Activated CD4-positive, alpha-beta memory T cell treated with anti-CD3 and anti-CD28 coated beads for 36 hours (primary cell): ENCODE results near the gene GPR42. TPM values are rescaled to one million over a fixed set of nuclear protein-coding genes. Genes with fewer than 3 reads are reported as not detected.
"Not testable (repeated sequence)": the region's sequence is repeated elsewhere in the genome, so short reads cannot be mapped to it uniquely, and the experiment has no call there.

ENCODE experiments used
- CTCF ChIA-PET: fragments of 350-600 bp; sonication (Branson Sonifier 250); formaldehyde crosslinking; loops from one replicate; lab custom pipeline; 2021; ENCODE audit warnings: antibody characterized with exemption, inconsistent platforms; lab: Charles Lee
- POLR2A ChIA-PET: fragments of 350-600 bp; sonication (Branson Sonifier 250); formaldehyde crosslinking; loops from one replicate; lab custom pipeline; 2021; ENCODE audit warnings: antibody characterized with exemption; lab: Charles Lee
- DNase-seq: peaks from one replicate; pipeline ENCODE4 v3.0.0-alpha.2; 2020
- H3K27ac Mint-ChIP-seq: one replicate; pipeline ENCODE4 v1.8.0; 2021; ENCODE audit warnings: mixed read lengths
- H3K27me3 Mint-ChIP-seq: one replicate; pipeline ENCODE4 v1.8.0; 2021; ENCODE audit warnings: mixed read lengths
- H3K36me3 Mint-ChIP-seq: one replicate; pipeline ENCODE4 v1.8.0; 2021; ENCODE audit warnings: mixed read lengths
- H3K4me1 Mint-ChIP-seq: one replicate; pipeline ENCODE4 v1.8.0; 2021; ENCODE audit warnings: low read depth, mixed read lengths
- H3K4me3 Mint-ChIP-seq: one replicate; pipeline ENCODE4 v1.8.0; 2021; ENCODE audit warnings: mild to moderate bottlenecking, mixed read lengths
- H3K9me3 Mint-ChIP-seq: one replicate; pipeline ENCODE4 v1.8.0; 2021; ENCODE audit warnings: mixed read lengths
- intact Hi-C: fragments of 100-400 bp; cut with micrococcal nuclease; formaldehyde crosslinking; loops from one replicate; pipeline ENCODE4 v1.15.1; 2023
- total RNA-seq, 2 experiments: library from RNA; stranded (reverse); gene quantifications; one replicate each; pipeline ENCODE4 v1.2.3, GENCODE V29; 2021

The GPR42 gene
- total RNA-seq, 2 experiments from 2014 or later: 0.17 TPM; not detected in 1

- POLR2A ChIA-PET: no interaction called here
- Mint-ChIP-seq H3K4me1 (peaks cover 19% of the 10 kb centered on the region), H3K9me3 (no peaks in the 10 kb centered on the region), H3K27me3 (peaks cover 5% of the 10 kb centered on the region), H3K27ac (no peak overlapping the region), H3K36me3 (no peaks in the 10 kb centered on the region), H3K4me3 (no peak overlapping the region)
- CTCF ChIA-PET: interaction anchor here (1.1 to 4.5 kb wide), 4 partner anchors 8 to 140 kb away, joined by 4 to 101 read pairs (median 45); partner anchors contain the start of gene FFAR1
- DNase-seq: peak; percentile 6
- intact Hi-C loops: no loop called here
Observed at GRCh38 chr19:35355791-35356460, 14.9 kb upstream of the GPR42 start.

- ChIA-PET CTCF (interaction anchor here (1.0 to 2.5 kb wide), 6 partner anchors 11 to 233 kb away, joined by 3 to 13 read pairs (median 5); partner anchors contain the start of gene FFAR1), POLR2A (interaction anchor here (1.3 kb wide), 1 partner anchor 11 kb away, joined by 3 read pairs; no protein-coding TSS in a partner anchor)
- H3K36me3 Mint-ChIP-seq: no peaks in the 10 kb centered on the region
- intact Hi-C loops: no loop called here
- H3K27me3 Mint-ChIP-seq: peaks cover 9% of the 10 kb centered on the region
- no peaks in the 10 kb centered on the region for H3K9me3 Mint-ChIP-seq
- peak within 1 kb of the TSS; percentile 21 for H3K4me3 Mint-ChIP-seq
- peak; percentile 21 for DNase-seq
- H3K4me1 Mint-ChIP-seq: peaks cover 14% of the 10 kb centered on the region
- H3K27ac Mint-ChIP-seq: peak within 1 kb of the TSS; percentile 20
Observed at GRCh38 chr19:35357867-35358573, 12.8 kb upstream of the GPR42 start, which contains the start of gene FFAR3. FFAR3 (plus strand) TSS chr19:35358460; CDS start chr19:35358891, 431 bp downstream.

DNA sequence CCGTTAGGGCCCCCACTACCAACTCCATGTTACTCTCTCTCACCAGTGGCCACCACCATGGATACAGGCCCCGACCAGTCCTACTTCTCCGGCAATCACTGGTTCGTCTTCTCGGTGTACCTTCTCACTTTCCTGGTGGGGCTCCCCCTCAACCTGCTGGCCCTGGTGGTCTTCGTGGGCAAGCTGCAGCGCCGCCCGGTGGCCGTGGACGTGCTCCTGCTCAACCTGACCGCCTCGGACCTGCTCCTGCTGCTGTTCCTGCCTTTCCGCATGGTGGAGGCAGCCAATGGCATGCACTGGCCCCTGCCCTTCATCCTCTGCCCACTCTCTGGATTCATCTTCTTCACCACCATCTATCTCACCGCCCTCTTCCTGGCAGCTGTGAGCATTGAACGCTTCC is 12.0 kb upstream of the GPR42 start:
- H3K27ac Mint-ChIP-seq, H3K4me3 Mint-ChIP-seq, H3K36me3 Mint-ChIP-seq, POLR2A ChIA-PET, H3K27me3 Mint-ChIP-seq, intact Hi-C loops, H3K9me3 Mint-ChIP-seq: not testable (repeated sequence)
- H3K4me1 Mint-ChIP-seq: peaks cover 12% of the 10 kb centered on the region
- DNase-seq: peak; percentile 15
- CTCF ChIA-PET: interaction anchor here (1.1 to 1.6 kb wide), 3 partner anchors 136 to 233 kb away, joined by 3 to 8 read pairs (median 6); no protein-coding TSS in a partner anchor

GRCh38 chr19:35359395-35359794 is 11.5 kb upstream of the GPR42 start:
- H3K9me3 Mint-ChIP-seq, H3K4me3 Mint-ChIP-seq, intact Hi-C loops, H3K27me3 Mint-ChIP-seq, H3K27ac Mint-ChIP-seq, CTCF ChIA-PET, H3K36me3 Mint-ChIP-seq, POLR2A ChIA-PET: not testable (repeated sequence)
- peaks cover 12% of the 10 kb centered on the region for H3K4me1 Mint-ChIP-seq
- peak; percentile 7 for DNase-seq

- H3K4me3 Mint-ChIP-seq, H3K27ac Mint-ChIP-seq, H3K9me3 Mint-ChIP-seq, CTCF ChIA-PET, intact Hi-C loops, POLR2A ChIA-PET, DNase-seq, H3K36me3 Mint-ChIP-seq, H3K27me3 Mint-ChIP-seq: not testable (repeated sequence)
- peaks cover 12% of the 10 kb centered on the region for H3K4me1 Mint-ChIP-seq
Observed at GRCh38 chr19:35360081-35360480, 10.8 kb upstream of the GPR42 start.

DNA sequence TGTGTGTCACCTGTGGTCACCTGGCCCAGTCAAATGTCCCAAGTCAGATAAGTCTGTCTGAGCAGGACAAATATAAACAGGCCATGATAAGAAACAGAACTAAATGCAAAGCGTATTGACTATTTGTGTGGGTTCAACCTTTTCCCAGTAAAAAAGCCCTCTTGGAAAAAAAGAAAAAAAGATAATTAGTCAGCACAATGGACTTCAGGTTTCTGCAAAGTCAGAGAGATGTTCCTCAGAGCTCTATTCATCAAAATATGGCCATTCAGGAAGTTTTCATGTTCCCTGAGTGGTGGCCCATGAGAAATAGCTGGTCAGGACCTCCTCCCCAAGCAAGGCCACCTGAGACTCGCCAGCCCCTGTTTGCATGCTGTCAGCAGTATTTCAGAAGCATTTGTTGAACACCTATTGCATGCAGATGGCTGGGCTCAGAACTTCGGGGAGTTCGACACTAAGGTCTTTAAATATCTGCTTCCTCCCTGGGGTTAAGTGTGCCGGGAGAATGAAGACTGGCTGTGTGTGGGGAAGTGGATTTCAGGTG is 9.9 kb upstream of the GPR42 start:
- H3K9me3 Mint-ChIP-seq: no peaks in the 10 kb centered on the region
- H3K27me3 Mint-ChIP-seq: peaks cover 9% of the 10 kb centered on the region
- no peak for DNase-seq
- POLR2A ChIA-PET: interaction anchor here (0.6 kb wide), 1 partner anchor 92 kb away, joined by 3 read pairs; the partner anchor contains the start of gene USF2
- H3K4me3 Mint-ChIP-seq: no peak overlapping the region
- H3K36me3 Mint-ChIP-seq: no peaks in the 10 kb centered on the region
- peaks cover 12% of the 10 kb centered on the region for H3K4me1 Mint-ChIP-seq
- intact Hi-C loops: no loop called here
- CTCF ChIA-PET: interaction anchor here (0.8 to 1.1 kb wide), 2 partner anchors 8 to 66 kb away, joined by 3 read pairs; no protein-coding TSS in a partner anchor
- no peak overlapping the region for H3K27ac Mint-ChIP-seq

DNA sequence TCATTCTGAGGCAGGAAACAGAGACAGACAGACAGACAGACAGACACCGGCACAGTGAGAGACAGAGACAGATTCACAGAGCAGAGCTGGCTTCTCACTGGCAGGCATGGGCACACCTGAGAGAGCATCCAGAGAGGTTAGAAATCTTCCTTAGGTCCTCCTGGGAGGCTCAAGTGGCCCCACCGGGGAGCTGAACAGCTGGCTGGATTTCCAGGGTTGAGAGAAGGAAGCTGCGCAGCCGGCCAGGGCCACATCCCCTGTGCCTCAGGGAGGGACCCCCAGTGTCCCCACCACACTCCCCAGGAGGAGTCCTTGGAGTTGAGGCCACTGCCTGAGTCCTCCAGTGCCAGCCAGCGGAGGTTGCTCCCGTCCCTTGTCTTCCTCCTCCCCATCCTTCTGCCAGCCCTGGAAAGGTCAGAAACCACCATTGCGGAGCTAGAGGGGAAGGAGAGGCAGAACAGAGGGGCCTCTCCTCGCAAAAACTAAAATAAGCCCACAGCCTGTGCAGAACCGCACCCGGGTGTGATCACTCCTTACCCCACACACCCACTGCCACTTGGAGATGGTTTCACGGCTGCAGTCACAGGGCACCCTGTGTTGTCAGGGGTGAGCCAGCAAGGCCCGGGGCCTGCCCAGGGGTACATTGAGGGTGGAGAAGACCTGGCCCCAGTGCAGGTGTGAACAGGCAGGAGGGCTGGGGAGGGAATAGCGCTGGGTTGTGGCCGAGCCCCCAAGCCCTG is 8.4 kb upstream of the GPR42 start:
- CTCF ChIA-PET: interaction anchor here (0.8 to 1.1 kb wide), 2 partner anchors 9 kb away, joined by 3 read pairs; no protein-coding TSS in a partner anchor
- Mint-ChIP-seq H3K27me3 (peaks cover 7% of the 10 kb centered on the region), H3K36me3 (no peaks in the 10 kb centered on the region), H3K4me1 (peaks cover 10% of the 10 kb centered on the region), H3K9me3 (no peaks in the 10 kb centered on the region), H3K27ac (no peak overlapping the region), H3K4me3 (no peak overlapping the region)
- intact Hi-C loops: no loop called here
- DNase-seq: no peak
- POLR2A ChIA-PET: no interaction called here

GRCh38 chr19:35363001-35363590 is 7.8 kb upstream of the GPR42 start:
- CTCF ChIA-PET: interaction anchor here (0.8 kb wide), 1 partner anchor 10 kb away, joined by 3 read pairs; no protein-coding TSS in a partner anchor
- Mint-ChIP-seq H3K4me1 (peaks cover 6% of the 10 kb centered on the region), H3K4me3 (no peak overlapping the region), H3K9me3 (no peaks in the 10 kb centered on the region), H3K27me3 (peaks cover 8% of the 10 kb centered on the region), H3K36me3 (no peaks in the 10 kb centered on the region), H3K27ac (no peak overlapping the region)
- DNase-seq: no peak
- intact Hi-C loops: no loop called here
- POLR2A ChIA-PET: no interaction called here

GRCh38 chr19:35363711-35364425 is 7.0 kb upstream of the GPR42 start:
- H3K27me3 Mint-ChIP-seq: peaks cover 9% of the 10 kb centered on the region
- intact Hi-C loops: no loop called here
- DNase-seq: no peak
- H3K27ac Mint-ChIP-seq: no peak overlapping the region
- CTCF ChIA-PET: interaction anchor here (0.6 to 1.0 kb wide), 4 partner anchors 35 to 145 kb away, joined by 3 to 4 read pairs (median 3); no protein-coding TSS in a partner anchor
- H3K36me3 Mint-ChIP-seq: no peaks in the 10 kb centered on the region
- H3K4me1 Mint-ChIP-seq: peaks cover 3% of the 10 kb centered on the region
- no peak overlapping the region for H3K4me3 Mint-ChIP-seq
- H3K9me3 Mint-ChIP-seq: no peaks in the 10 kb centered on the region
- POLR2A ChIA-PET: no interaction called here

DNA sequence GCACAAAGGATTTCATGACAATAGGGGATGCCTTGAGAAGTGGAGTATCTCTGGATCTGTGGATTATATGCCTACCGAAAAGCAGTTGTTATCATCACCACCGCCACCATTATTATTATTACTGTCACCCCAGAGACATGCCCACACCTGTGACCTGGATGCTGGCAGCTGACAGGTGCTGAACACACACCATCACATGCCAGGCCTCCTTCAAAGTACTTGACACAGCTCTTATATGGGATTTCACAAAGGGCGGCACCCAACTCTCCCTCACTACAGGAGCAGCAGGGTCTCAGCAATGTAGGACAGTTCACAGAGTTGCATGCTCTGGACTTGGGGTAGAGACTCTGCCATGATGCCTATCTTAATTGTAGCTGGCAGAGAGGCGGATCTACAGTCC is 5.6 kb upstream of the GPR42 start:
- POLR2A ChIA-PET: no interaction called here
- Mint-ChIP-seq H3K4me1 (peaks cover 6% of the 10 kb centered on the region), H3K27me3 (peaks cover 9% of the 10 kb centered on the region), H3K36me3 (no peaks in the 10 kb centered on the region), H3K4me3 (no peak overlapping the region), H3K27ac (no peak overlapping the region), H3K9me3 (peaks cover 3% of the 10 kb centered on the region)
- intact Hi-C loops: no loop called here
- DNase-seq: no peak
- CTCF ChIA-PET: no interaction called here

DNA sequence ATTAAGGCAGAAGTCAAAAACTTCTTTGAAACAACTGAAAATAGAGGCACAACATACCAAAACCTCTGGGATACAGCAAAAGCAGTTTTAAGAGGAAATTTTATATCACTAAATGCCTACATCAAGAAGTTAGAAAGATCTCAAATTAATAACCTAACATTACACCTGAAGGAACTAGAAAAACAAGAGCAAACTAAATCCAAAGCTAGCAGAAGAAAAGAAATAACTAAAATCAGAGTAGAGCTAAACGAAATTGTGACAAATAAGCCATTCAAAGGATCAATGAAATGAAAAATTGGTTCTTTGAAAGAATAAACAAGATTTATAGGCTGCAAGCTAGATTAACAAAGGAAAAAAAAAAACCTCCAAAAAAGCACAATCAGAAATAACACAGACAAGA is 2.5 kb upstream of the GPR42 start:
- Mint-ChIP-seq H3K4me1 (peaks cover 6% of the 10 kb centered on the region), H3K36me3 (no peaks in the 10 kb centered on the region), H3K27me3 (peaks cover 2% of the 10 kb centered on the region), H3K27ac (no peak overlapping the region), H3K4me3 (no peak overlapping the region), H3K9me3 (peaks cover 3% of the 10 kb centered on the region)
- DNase-seq: no peak
- intact Hi-C loops: no loop called here
- CTCF ChIA-PET: no interaction called here
- POLR2A ChIA-PET: no interaction called here
